Posterior cingulate gyrus (tissue), 11 donors: ENCODE measurements around the gene PKN2.
"Not testable (repeated sequence)": the region's sequence is repeated elsewhere in the genome, so short reads cannot be mapped to it uniquely, and the experiment has no call there.

Experiments used
- DNase-seq, 10 donors: peaks; one replicate each; pipeline versions ENCODE4 v3.0.0 to v3.0.0-alpha.2; 2020 to 2021; ENCODE audit warnings: mixed read lengths in 3 of 10
- intact Hi-C: fragments of 100-400 bp; cut with DNase I; formaldehyde crosslinking; loops from one replicate; pipeline ENCODE4 v1.15.1; 2023

PKN2 gene

DNA sequence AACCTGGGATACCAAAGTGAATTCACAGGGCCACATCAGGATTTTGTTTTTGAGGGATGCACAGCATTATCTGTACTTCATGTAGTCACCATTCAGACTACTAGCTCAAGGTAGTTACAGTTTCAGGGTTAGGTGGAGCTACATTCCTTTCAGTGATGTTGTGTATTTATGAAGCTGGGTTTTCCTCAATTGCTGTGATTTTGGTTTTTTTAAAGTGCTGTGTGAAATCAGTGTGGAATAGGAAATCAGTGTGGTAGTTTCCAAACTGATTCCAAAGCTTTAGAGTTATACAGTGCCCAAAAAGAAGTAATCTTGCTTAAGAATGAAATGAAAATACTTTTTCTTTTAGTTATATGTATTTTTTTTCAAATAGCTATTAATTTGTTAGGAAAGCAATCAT is 95.8 kb downstream of the PKN2 start:
- intact Hi-C loops = no loop called here
- no peak for DNase-seq

DNA sequence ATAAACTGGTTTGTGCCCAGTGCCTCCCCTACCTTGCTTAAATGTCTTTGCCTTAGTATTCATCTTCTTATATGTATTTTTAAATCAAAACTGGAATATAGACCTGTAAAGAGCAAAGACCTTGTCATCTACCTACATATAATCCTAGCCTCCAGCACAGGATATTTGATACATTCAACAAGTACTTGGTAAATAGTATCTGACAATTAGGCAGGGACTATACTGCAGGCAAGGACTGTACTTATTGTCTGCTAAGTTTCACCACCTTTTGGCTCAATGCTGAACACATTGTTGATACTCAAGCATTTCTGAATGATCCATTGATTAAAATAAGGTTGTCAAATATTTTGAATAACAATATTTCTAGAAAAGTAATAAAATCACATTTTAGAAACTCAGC is 96.4 kb downstream of the PKN2 start:
- intact Hi-C loops = no loop called here
- DNase-seq = no peak

- DNase-seq = no peak
- intact Hi-C loops = no loop called here
Measured at GRCh38 chr1:88783145-88783544, 99.1 kb downstream of the PKN2 start.

DNA sequence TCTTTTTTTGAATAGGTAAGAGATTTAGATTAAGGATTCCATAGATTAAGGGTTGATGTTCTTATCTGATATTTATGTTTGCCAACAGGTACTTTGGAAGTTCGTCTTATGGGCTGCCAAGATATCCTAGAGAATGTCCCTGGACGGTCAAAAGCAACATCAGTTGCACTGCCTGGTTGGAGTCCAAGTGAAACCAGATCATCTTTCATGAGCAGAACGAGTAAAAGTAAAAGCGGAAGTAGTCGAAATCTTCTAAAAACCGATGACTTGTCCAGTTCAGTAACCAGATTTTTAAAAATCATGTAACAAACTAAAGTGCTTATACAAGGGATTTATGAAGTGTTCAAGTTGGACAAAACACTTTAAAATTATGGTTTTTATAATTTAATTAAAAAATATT is 100.5 kb downstream of the PKN2 start:
- DNase-seq = no peak
- intact Hi-C loops = no loop called here

DNA sequence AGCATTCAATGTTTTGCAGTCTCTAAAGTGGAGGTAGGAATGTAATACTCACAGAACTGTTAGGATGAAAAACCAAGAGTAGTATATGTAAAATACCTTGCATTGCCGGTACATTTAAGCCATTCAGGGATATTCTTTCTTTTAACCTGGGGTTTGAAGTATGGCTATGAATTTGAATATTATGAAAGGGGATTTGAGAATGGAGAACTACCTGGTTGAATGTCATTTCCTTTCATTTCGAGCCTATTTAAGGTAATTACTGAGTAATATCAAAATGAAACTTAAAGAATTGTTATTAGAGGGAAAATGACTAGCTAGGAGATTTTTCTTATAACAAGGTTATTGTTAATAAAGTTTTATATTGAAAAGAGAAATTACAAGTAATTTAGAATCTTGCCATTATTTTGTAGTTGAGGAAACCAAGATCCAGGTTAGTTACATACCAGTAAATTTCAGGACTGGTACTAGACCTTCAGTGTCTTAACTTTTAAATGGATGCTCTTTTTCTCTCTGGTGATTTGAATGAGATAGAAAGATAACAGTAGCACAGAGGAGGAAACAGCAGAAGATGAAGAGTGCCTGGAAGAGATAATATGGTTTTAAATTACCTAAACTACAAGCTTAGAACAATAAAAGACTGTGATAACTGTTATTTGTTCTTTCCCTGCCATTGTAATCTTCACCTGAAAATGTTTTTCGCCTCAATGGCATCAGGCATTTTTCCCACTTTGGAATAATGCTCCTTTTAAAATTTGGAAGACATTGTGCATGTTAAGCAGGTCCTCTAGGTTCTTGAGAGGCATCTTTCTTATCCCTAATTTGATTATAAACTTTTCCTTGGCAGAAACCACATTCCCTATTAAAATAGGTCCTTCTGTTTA is 103.2 kb downstream of the PKN2 start:
- intact Hi-C loops = no loop called here
- no peak for DNase-seq

GRCh38 chr1:88791192-88791591 is 107.1 kb downstream of the PKN2 start:
- intact Hi-C loops = loop anchor here (10.0 kb wide), 1 partner anchor 106 kb away; the partner anchor contains the start of gene PKN2

GRCh38 chr1:88799491-88799890 is 115.4 kb downstream of the PKN2 start:
- intact Hi-C loops = loop anchor here (10.0 kb wide), 1 partner anchor 115 kb away; the partner anchor contains the start of gene PKN2
- no peak for DNase-seq

More at GRCh38 chr1:88791192-88791591, 107.1 kb downstream of the PKN2 start:
- no peak for DNase-seq

- DNase-seq = no peak
- intact Hi-C loops = loop anchor here (2.0 kb wide), 1 partner anchor 76 kb away; no protein-coding TSS in a partner anchor
Measured at GRCh38 chr1:88800382-88801051, 116.4 kb downstream of the PKN2 start.

GRCh38 chr1:88801575-88802208 is 117.6 kb downstream of the PKN2 start:
- no peak for DNase-seq
- intact Hi-C loops = loop anchor here (2.0 kb wide), 1 partner anchor 75 kb away; no protein-coding TSS in a partner anchor

DNA sequence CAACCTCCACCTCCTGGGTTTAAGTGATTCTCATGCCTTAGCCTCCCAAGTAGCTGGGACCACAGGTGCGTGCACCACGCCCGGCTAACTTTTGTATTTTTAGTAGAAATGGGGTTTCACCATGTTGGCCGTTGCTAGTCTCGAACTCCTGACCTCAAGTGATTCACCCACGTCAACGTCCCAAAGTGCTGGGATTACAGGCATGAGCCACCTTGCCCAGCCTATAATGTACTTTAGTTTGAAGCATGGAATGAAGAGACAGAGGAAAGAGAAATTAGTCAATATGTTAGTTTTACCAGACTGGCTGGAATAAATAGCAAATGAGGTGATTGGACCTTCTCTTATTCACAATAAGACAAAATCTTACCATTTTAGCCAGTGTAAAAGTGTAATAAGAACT is 118.3 kb downstream of the PKN2 start:
- intact Hi-C loops = no loop called here

DNA sequence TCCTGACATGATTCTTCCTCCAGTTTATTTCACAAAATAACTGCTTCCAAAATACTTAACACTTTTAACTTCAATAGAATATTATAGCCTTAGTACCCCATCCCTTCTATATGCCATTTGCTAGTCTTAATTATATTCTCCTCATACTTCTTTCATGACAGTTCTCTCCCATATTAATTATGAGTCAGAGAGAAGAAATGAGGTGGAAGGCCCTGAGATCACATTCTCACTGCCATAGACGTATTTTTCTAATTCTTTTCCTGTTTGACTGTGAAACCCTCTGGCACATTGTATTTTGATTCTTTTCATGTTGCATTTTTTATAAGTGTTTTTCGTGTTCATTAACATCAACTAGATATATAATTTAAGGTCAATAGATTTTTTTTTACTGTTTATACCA is 118.9 kb downstream of the PKN2 start:
- no peak for DNase-seq
- intact Hi-C loops = no loop called here

More for the DNA sequence above, 118.3 kb downstream of the PKN2 start:
- no peak for DNase-seq

GRCh38 chr1:88803444-88803843 is 119.4 kb downstream of the PKN2 start:
- intact Hi-C loops = no loop called here
- no peak for DNase-seq

GRCh38 chr1:88812366-88812765 is 128.3 kb downstream of the PKN2 start:
- intact Hi-C loops = no loop called here
- no peak for DNase-seq

- DNase-seq = no peak
- intact Hi-C loops = no loop called here
Measured at GRCh38 chr1:88813471-88813870, 129.4 kb downstream of the PKN2 start.

DNA sequence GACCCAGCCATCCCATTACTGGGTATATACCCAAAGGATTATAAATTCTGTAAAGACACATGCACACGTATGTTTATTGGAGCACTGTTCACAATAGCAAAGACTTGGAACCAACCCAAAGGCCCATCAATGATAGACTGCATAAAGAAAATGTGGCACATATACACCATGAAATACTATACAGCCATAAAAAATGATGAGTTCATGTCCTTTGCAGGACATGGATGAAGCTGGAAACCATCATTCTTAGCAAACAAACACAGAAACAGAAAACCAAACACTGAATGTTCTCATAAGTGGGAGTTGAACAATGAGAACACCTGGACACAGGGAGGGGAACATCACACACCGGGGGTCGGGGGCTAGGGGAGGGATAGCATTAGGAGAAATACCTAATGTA is 135.6 kb downstream of the PKN2 start:
- intact Hi-C loops, DNase-seq: not testable (repeated sequence)

DNA sequence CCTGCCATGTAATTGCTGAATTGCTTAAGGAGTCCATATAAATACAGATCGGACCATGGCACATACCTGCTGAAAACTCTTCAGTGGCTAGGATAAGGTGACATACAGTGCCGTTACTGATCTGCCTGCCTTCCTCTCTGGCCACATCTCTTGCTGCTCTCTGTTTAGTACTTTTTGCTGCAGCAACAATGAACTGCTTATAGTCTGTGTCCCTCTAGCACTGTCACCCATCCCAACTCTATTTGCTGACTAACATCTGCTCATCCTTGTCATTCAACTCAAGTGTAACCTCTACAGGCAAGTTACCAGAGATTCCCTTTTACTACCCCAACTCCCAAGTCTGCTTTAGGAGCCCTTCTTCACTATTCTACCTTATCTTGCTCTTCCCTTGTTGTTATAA is 141.6 kb downstream of the PKN2 start:
- DNase-seq = no peak

GRCh38 chr1:88847643-88848042 is 163.6 kb downstream of the PKN2 start:
- intact Hi-C loops = no loop called here
- no peak for DNase-seq

More for the DNA sequence above, 141.6 kb downstream of the PKN2 start:
- intact Hi-C loops = no loop called here

GRCh38 chr1:88851303-88852063 is 167.4 kb downstream of the PKN2 start:
- DNase-seq = no peak
- intact Hi-C loops = no loop called here

GRCh38 chr1:88867743-88868521 is 183.9 kb downstream of the PKN2 start:
- no peak for DNase-seq

GRCh38 chr1:88869644-88870043 is 185.6 kb downstream of the PKN2 start:
- DNase-seq, intact Hi-C loops: not testable (repeated sequence)

More at GRCh38 chr1:88867743-88868521, 183.9 kb downstream of the PKN2 start:
- intact Hi-C loops = no loop called here
